H1 (cell line): Measurements from ENCODE around the gene BCAR3. TPM values are rescaled to one million over a fixed set of nuclear protein-coding genes. Genes with fewer than 3 reads are reported as not detected.

Source experiments
- CTCF ChIA-PET: fragments of 300-600 bp; sonication (Branson Sonifier 250); formaldehyde crosslinking; loops from one replicate; lab custom pipeline; 2021; ENCODE audit not compliant: partially characterized antibody; lab: Charles Lee
- POLR2A ChIA-PET: fragments of 300-600 bp; sonication (Branson Sonifier 250); formaldehyde crosslinking; loops from one replicate; lab custom pipeline; 2021; ENCODE audit warnings: inconsistent platforms; ENCODE audit not compliant: partially characterized antibody; lab: Charles Lee
- DNase-seq, 2 experiments: peaks; one replicate each; pipeline versions ENCODE4 v3.0.0 to v3.0.0-alpha.2; 2010 to 2022; ENCODE audit warnings: low spot score in 2 of 2, low read depth in 1 of 2, mixed read lengths in 1 of 2
- FAIRE-seq: peaks from 2 replicates; lab custom pipeline; 2011; peaks lifted over from hg19 to GRCh38; lab: Jason Lieb, UNC
- H2AFZ ChIP-seq: 2 replicates; pipeline ENCODE4 v1.8.1; 2012; ENCODE audit warnings: low read length, inconsistent platforms
- H2AK5ac ChIP-seq: 2 replicates; pipeline ENCODE4 v1.6.1; 2013; ENCODE audit warnings: low read depth, low read length
- H2BK120ac ChIP-seq: replicated peaks from 2 replicates; pipeline ENCODE3; 2013; ENCODE audit warnings: low read depth, low read length, inconsistent platforms
- H2BK12ac ChIP-seq: 2 replicates; pipeline ENCODE4 v1.6.1; 2013; ENCODE audit warnings: low read depth, low read length
- H2BK15ac ChIP-seq: 2 replicates; pipeline ENCODE4 v1.6.1; 2013; ENCODE audit warnings: low read length
- H2BK20ac ChIP-seq: 2 replicates; pipeline ENCODE4 v1.6.1; 2013; ENCODE audit warnings: low read length
- H2BK5ac ChIP-seq: 2 replicates; pipeline ENCODE4 v1.6.1; 2013; ENCODE audit warnings: low read depth, low read length
- H3K14ac ChIP-seq: 2 replicates; pipeline ENCODE4 v1.6.1; 2013; ENCODE audit warnings: inconsistent platforms; ENCODE audit not compliant: insufficient read length
- H3K18ac ChIP-seq: 2 replicates; pipeline ENCODE4 v1.6.1; 2013; ENCODE audit warnings: low read length; ENCODE audit errors: extremely low read depth
- H3K23ac ChIP-seq: 2 replicates; pipeline ENCODE4 v1.6.1; 2013; ENCODE audit warnings: inconsistent platforms; ENCODE audit not compliant: insufficient read length
- H3K23me2 ChIP-seq: 2 replicates; pipeline ENCODE4 v1.6.1; 2013; ENCODE audit warnings: low read depth, low read length
- H3K27ac ChIP-seq: 2 replicates; pipeline ENCODE4 v1.6.1; 2011; ENCODE audit warnings: low read depth, low read length, inconsistent platforms
- H3K27me3 ChIP-seq, 4 experiments: replicated peaks in 1 of 4; 1 replicate in 1 of 4; 2 replicates in 3 of 4; pipeline versions ENCODE4 v1.6.1 to v1.8.1; 2011 to 2013; ENCODE audit warnings: low read length in 3 of 4, mild to moderate bottlenecking in 3 of 4, inconsistent platforms in 2 of 4, mixed read lengths in 2 of 4, moderate library complexity in 1 of 4; ENCODE audit not compliant: control insufficient read depth in 3 of 4, insufficient read depth in 3 of 4; ENCODE audit errors: extremely low read depth in 1 of 4
- H3K36me3 ChIP-seq, 4 experiments: 2 replicates each; pipeline versions ENCODE4 v1.6.1 to v1.8.1; 2011 to 2013; ENCODE audit warnings: mild to moderate bottlenecking in 4 of 4, low read length in 3 of 4, moderate library complexity in 2 of 4, control low read depth in 1 of 4, inconsistent platforms in 1 of 4; ENCODE audit not compliant: insufficient read depth in 4 of 4, control insufficient read depth in 2 of 4
- H3K4ac ChIP-seq: replicated peaks from 2 replicates; pipeline ENCODE3; 2013; ENCODE audit warnings: low read length, low read depth, mixed read lengths, inconsistent platforms; ENCODE audit not compliant: insufficient read length
- H3K4me1 ChIP-seq, 4 experiments: replicated peaks in 1 of 4; 1 replicate in 1 of 4; 2 replicates in 3 of 4; pipeline versions ENCODE4 v1.6.1 to v1.8.1; 2011 to 2013; ENCODE audit warnings: low read length in 3 of 4, inconsistent platforms in 2 of 4, mixed read lengths in 1 of 4; ENCODE audit not compliant: insufficient read depth in 4 of 4, control insufficient read depth in 3 of 4
- H3K4me2 ChIP-seq, 2 experiments: 2 replicates each; pipeline versions ENCODE4 v1.6.1 to v1.8.1; 2011 to 2013; ENCODE audit warnings: low read depth in 2 of 2, low read length in 2 of 2, control low read depth in 1 of 2, inconsistent platforms in 1 of 2, mild to moderate bottlenecking in 1 of 2; ENCODE audit not compliant: insufficient read depth in 1 of 2
- H3K4me3 ChIP-seq, 4 experiments: fragments of 200-600, 300-600 bp in 1 of 4; sonication (generic), shearing (Covaris generic), sonication (Bioruptor Twin) in 1 of 4; 2 replicates each; pipeline versions ENCODE4 v1.5.1 to v1.8.1; 2011 to 2016; ENCODE audit warnings: low read length in 4 of 4, low read depth in 3 of 4, control low read depth in 2 of 4, inconsistent platforms in 2 of 4, mild to moderate bottlenecking in 2 of 4, mixed read lengths in 1 of 4, moderate library complexity in 1 of 4; ENCODE audit not compliant: insufficient read depth in 2 of 4; ENCODE audit errors: extremely low read depth in 1 of 4
- H3K56ac ChIP-seq: replicated peaks from 2 replicates; pipeline ENCODE3; 2013; ENCODE audit warnings: low read depth, mild to moderate bottlenecking, mixed read lengths, low read length, inconsistent platforms; ENCODE audit not compliant: insufficient read length
- H3K79me1 ChIP-seq: 2 replicates; pipeline ENCODE4 v1.6.1; 2013; ENCODE audit warnings: low read depth, low read length, control low read depth
- H3K79me2 ChIP-seq, 2 experiments: 2 replicates each; pipeline versions ENCODE4 v1.6.1 to v1.8.1; 2012 to 2013; ENCODE audit warnings: low read length in 2 of 2, mild to moderate bottlenecking in 2 of 2, inconsistent platforms in 1 of 2; ENCODE audit not compliant: insufficient read depth in 2 of 2, control insufficient read depth in 1 of 2
- H3K9ac ChIP-seq, 4 experiments: replicated peaks in 1 of 4; 1 replicate in 1 of 4; 2 replicates in 3 of 4; pipeline versions ENCODE4 v1.6.1 to v1.8.1; 2011 to 2013; ENCODE audit warnings: low read depth in 3 of 4, low read length in 3 of 4, control low read depth in 2 of 4, mild to moderate bottlenecking in 2 of 4, moderate library complexity in 2 of 4, inconsistent platforms in 1 of 4; ENCODE audit errors: extremely low read depth in 1 of 4
- H3K9me3 ChIP-seq, 2 experiments: 2 replicates each; pipeline versions ENCODE4 v1.6.1 to v1.8.1; 2012 to 2013; ENCODE audit warnings: mild to moderate bottlenecking in 2 of 2, moderate library complexity in 2 of 2, control low read depth in 1 of 2, inconsistent platforms in 1 of 2, low read depth in 1 of 2, low read length in 1 of 2, mixed read lengths in 1 of 2; ENCODE audit not compliant: insufficient read depth in 2 of 2
- H4K20me1 ChIP-seq, 2 experiments: replicated peaks in 1 of 2; 2 replicates each; pipeline versions ENCODE3 to v1.8.1; 2011 to 2013; ENCODE audit warnings: inconsistent platforms in 2 of 2, low read length in 2 of 2, mild to moderate bottlenecking in 1 of 2; ENCODE audit not compliant: insufficient read depth in 2 of 2, control insufficient read depth in 1 of 2
- H4K5ac ChIP-seq: 2 replicates; pipeline ENCODE4 v1.6.1; 2013; ENCODE audit warnings: low read length, low read depth, mixed read lengths, inconsistent platforms; ENCODE audit not compliant: insufficient read length
- H4K8ac ChIP-seq: 2 replicates; pipeline ENCODE4 v1.8.0; 2013; ENCODE audit warnings: mild to moderate bottlenecking, moderate library complexity, low read length, inconsistent platforms; ENCODE audit not compliant: insufficient read depth; ENCODE audit errors: extremely low read depth
- H4K91ac ChIP-seq: replicated peaks from 2 replicates; pipeline ENCODE3; 2013; ENCODE audit warnings: low read length, mixed read lengths, inconsistent platforms; ENCODE audit not compliant: insufficient read length
- BACH1 ChIP-seq: IDR thresholded peaks from 2 replicates; pipeline ENCODE4 v1.6.1; 2012; ENCODE audit warnings: low read length, improper control_type of control experiment
- BCL11A ChIP-seq, 2 experiments: IDR thresholded peaks; one replicate each; pipeline ENCODE4 v1.6.1; 2011; ENCODE audit warnings: low read depth in 2 of 2, low read length in 2 of 2, mild to moderate bottlenecking in 2 of 2
- CBX5 ChIP-seq: fragments of 300-800, 300-1000 bp; sonication (generic); IDR thresholded peaks from 2 replicates; pipeline ENCODE4 v1.7.1; 2016; ENCODE audit warnings: antibody characterized with exemption, low read length, low read depth
- CEBPB ChIP-seq: IDR thresholded peaks from 2 replicates; pipeline ENCODE4 v1.6.1; 2012; ENCODE audit warnings: low read depth, low read length
- EGR1 ChIP-seq: IDR thresholded peaks from 2 replicates; pipeline ENCODE4 v1.6.1; 2011; ENCODE audit warnings: low read depth, low read length, borderline replicate concordance
- EZH2 ChIP-seq: fragments of 200-600 bp; sonication (generic); IDR thresholded peaks from 2 replicates; pipeline ENCODE4 v1.7.1; 2012; ENCODE audit warnings: low read depth, mild to moderate bottlenecking, moderate library complexity, low read length, inconsistent platforms; ENCODE audit not compliant: severe bottlenecking
- FOSL1 ChIP-seq: IDR thresholded peaks from 2 replicates; pipeline ENCODE4 v1.6.1; 2011; ENCODE audit warnings: mild to moderate bottlenecking, low read depth, low read length, moderate library complexity; ENCODE audit not compliant: insufficient read depth
- HDAC6 ChIP-seq: IDR thresholded peaks from one replicate; pipeline ENCODE4 v1.7.1; 2012; ENCODE audit warnings: low read depth, mild to moderate bottlenecking, inconsistent platforms, low read length, moderate library complexity
- JUND ChIP-seq: IDR thresholded peaks from 2 replicates; pipeline ENCODE4 v1.6.1; 2011; ENCODE audit warnings: mild to moderate bottlenecking, improper control_type of control experiment, low read length
- POLR2AphosphoS5 ChIP-seq: IDR thresholded peaks from 2 replicates; pipeline ENCODE4 v1.6.1; 2011; ENCODE audit warnings: low read depth, low read length
- SIN3A ChIP-seq, 2 experiments: IDR thresholded peaks in 1 of 2; conservative IDR thresholded peaks in 1 of 2; 2 replicates each; pipeline ENCODE4 v1.6.1; 2011 to 2012; ENCODE audit warnings: low read length in 2 of 2, improper control_type of control experiment in 1 of 2, low read depth in 1 of 2, mild to moderate bottlenecking in 1 of 2
- YY1 ChIP-seq: IDR thresholded peaks from 2 replicates; pipeline ENCODE4 v1.6.1; 2011; ENCODE audit warnings: low read depth, mild to moderate bottlenecking, low read length
- polyA plus RNA-seq, 7 experiments: library from polyadenylated mRNA; depleted of rRNA in 3 of 7; stranded (reverse) in 5 of 7; unstranded in 2 of 7; fragments of >200 nt in 5 of 7; fragments of 200-250 nt in 2 of 7; gene quantifications; 1 replicate in 5 of 7; 2 replicates in 1 of 7; 4 replicates in 1 of 7; pipeline versions ENCODE4 v1.2.1 to v1.2.3, GENCODE V29; 2011 to 2013; ENCODE audit warnings: missing spikeins in 2 of 7, mixed read lengths in 2 of 7
- total RNA-seq: library from RNA; stranded (reverse); fragmentation: NEBNext Ultra II Directional; extraction: Animal tissue kit (Norgen Biotek cat#: 25700); gene quantifications from 2 replicates; pipeline ENCODE4 v1.2.1, GENCODE V29; 2021
- TF ChIP-seq, protein P1 (sequence below), 3 experiments: IDR thresholded peaks; 1 replicate in 2 of 3; 2 replicates in 1 of 3; pipeline versions ENCODE4 v1.5.1 to v1.6.1; 2011; ENCODE audit warnings: low read length in 3 of 3, mild to moderate bottlenecking in 3 of 3, inconsistent platforms in 2 of 3, low read depth in 1 of 3, moderate library complexity in 1 of 3; ENCODE audit not compliant: insufficient read depth in 1 of 3; ENCODE audit errors: control extremely low read depth in 1 of 3

Gene BCAR3
- total and polyA plus RNA-seq, 2 of the 8 experiments (the other 6 are each of a cell fraction or from before 2014, with no cell fraction given) = 5.6 to 9.2 TPM

DNA sequence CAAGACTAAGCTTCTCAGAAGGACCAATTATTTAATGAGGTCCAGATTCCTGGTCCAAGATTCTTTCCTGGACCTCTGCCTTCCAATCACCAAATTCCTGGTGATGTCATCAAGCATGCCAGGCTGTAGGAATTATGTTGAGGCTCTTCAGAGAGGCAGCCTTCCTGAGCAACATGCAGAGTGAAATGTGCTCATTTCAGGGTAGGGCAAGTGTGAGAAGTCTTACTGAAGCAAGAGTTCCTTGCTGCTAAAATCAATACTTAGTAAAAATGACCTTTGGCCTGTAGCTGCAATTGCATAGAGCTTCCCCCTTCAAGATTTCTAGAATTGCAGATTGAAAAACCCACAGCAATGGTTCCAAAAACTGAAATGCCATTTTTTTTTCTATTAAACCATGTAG is 31.7 kb upstream of the BCAR3 start:
- CTCF ChIA-PET = interaction anchor here (0.7 to 3.6 kb wide), 7 partner anchors 13 to 100 kb away, joined by 3 to 11 read pairs (median 3); no protein-coding TSS in a partner anchor
- no peak overlapping the region for H3K27ac ChIP-seq
- FAIRE-seq = no peak
- TF ChIP-seq EGR1 (no peak), CEBPB (no peak), HDAC6 (no peak), SIN3A (conservative IDR thresholded peaks at IDR 0.05 in 1 of 2, IDR thresholded peaks at IDR 0.05 in 1 of 2; ENCODE audit: low read depth in 1 of 2, low read length in 2 of 2) (no peak), YY1 (no peak), POLR2AphosphoS5 (no peak), BCL11A (IDR thresholded peaks at IDR 0.05; ENCODE audit: low read depth in 2 of 2, low read length in 2 of 2) (no peak), FOSL1 (no peak), BACH1 (no peak), EZH2 (no peak), CBX5 (no peak), JUND (no peak)
- TF ChIP-seq, protein P1, sequence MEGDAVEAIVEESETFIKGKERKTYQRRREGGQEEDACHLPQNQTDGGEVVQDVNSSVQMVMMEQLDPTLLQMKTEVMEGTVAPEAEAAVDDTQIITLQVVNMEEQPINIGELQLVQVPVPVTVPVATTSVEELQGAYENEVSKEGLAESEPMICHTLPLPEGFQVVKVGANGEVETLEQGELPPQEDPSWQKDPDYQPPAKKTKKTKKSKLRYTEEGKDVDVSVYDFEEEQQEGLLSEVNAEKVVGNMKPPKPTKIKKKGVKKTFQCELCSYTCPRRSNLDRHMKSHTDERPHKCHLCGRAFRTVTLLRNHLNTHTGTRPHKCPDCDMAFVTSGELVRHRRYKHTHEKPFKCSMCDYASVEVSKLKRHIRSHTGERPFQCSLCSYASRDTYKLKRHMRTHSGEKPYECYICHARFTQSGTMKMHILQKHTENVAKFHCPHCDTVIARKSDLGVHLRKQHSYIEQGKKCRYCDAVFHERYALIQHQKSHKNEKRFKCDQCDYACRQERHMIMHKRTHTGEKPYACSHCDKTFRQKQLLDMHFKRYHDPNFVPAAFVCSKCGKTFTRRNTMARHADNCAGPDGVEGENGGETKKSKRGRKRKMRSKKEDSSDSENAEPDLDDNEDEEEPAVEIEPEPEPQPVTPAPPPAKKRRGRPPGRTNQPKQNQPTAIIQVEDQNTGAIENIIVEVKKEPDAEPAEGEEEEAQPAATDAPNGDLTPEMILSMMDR (IDR thresholded peaks at IDR 0.05; ENCODE audit: control extremely low read depth in 1 of 3, insufficient read depth in 1 of 3, low read depth in 1 of 3, low read length in 3 of 3) = no peak

More for the DNA sequence above, 31.7 kb upstream of the BCAR3 start:
- no peak overlapping the region for H4K8ac ChIP-seq
- H3K79me1 ChIP-seq = no peaks in the 10 kb centered on the region
- no peak overlapping the region for H3K4me2 ChIP-seq
- no peak overlapping the region for H3K23ac ChIP-seq
- no peak overlapping the region for H2BK5ac ChIP-seq
- H2BK120ac ChIP-seq = no peak overlapping the region
- no peak overlapping the region for H3K56ac ChIP-seq
- H2AFZ ChIP-seq = no peak overlapping the region
- no peak overlapping the region for H2BK15ac ChIP-seq
- H2BK20ac ChIP-seq = no peak overlapping the region
- DNase-seq = no peak
- no peaks in the 10 kb centered on the region for H3K36me3 ChIP-seq
- H3K4ac ChIP-seq = no peak overlapping the region
- H3K9me3 ChIP-seq = no peaks in the 10 kb centered on the region
- no peak overlapping the region for H4K91ac ChIP-seq
- no peak overlapping the region for H3K14ac ChIP-seq
- H3K4me1 ChIP-seq = no peaks in the 10 kb centered on the region
- no peak overlapping the region for H2BK12ac ChIP-seq
- H3K18ac ChIP-seq = no peak overlapping the region
- H3K27me3 ChIP-seq = peaks cover 0 to 1% (median 0%) of the 10 kb centered on the region in 4 experiments; a peak in 1 of 7 replicates
- H3K23me2 ChIP-seq = no peaks in the 10 kb centered on the region
- POLR2A ChIA-PET = no interaction called here
- H3K79me2 ChIP-seq = no peaks in the 10 kb centered on the region
- no peak overlapping the region for H3K9ac ChIP-seq
- H4K5ac ChIP-seq = no peak overlapping the region
- no peak overlapping the region for H3K4me3 ChIP-seq
- no peaks in the 10 kb centered on the region for H4K20me1 ChIP-seq
- H2AK5ac ChIP-seq = no peak overlapping the region
